NCI-H345 treated with DMSO at 0.1 percent for 48 hours (cell line): Measurements from ENCODE around the gene RNF20.
"Not testable (repeated sequence)": the region's sequence is repeated elsewhere in the genome, so short reads cannot be mapped to it uniquely, and the experiment has no call there.

Experiments used
- DNase-seq: peaks from one replicate; lab custom pipeline; 2025; ENCODE audit not compliant: unreplicated experiment; lab: John Stamatoyannopoulos, UW

RNF20 gene

GRCh38 chr9:101530076-101530711 is 3.5 kb upstream of the RNF20 start:
- DNase-seq, result peak; percentile 71

GRCh38 chr9:101536351-101536750 is 2.7 kb downstream of the RNF20 start:
- no peak for DNase-seq

- no peak for DNase-seq
Measured at GRCh38 chr9:101536938-101537337, 3.3 kb downstream of the RNF20 start.

GRCh38 chr9:101540069-101540468 is 6.4 kb downstream of the RNF20 start:
- DNase-seq, result no peak

DNA sequence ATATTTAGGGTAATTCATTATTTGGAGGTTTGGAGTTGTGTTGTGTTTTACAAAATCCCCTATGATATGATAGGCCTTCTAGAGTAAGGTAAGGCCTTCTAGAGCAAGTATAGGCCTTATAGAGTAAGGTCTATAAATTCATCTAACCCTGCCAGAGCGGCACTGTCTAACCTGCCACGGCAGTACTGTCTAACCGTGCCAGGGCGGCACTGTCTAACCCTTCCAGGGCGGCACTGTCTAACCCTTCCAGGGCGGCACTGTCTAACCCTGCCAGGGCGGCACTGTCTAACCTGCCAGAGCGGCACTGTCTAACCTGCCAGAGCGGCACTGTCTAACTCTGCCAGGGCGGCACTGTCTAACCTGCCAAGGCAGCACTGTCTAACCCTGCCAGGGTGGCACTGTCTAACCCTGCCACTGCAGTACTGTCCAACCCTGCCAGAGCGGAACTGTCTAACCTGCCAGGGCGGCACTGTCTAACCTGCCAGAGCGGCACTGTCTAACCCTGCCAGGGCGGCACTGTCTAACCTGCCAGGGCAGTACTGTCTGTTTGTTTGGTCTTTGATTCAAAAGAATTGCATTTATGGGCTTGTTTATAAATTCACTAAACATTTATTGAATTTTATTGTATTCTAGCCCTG is 9.6 kb downstream of the RNF20 start:
- no peak for DNase-seq

GRCh38 chr9:101549472-101550098 is 15.9 kb downstream of the RNF20 start:
- not testable (repeated sequence) for DNase-seq

- no peak for DNase-seq
Measured at GRCh38 chr9:101561740-101562139, 28.1 kb downstream of the RNF20 start.

DNA sequence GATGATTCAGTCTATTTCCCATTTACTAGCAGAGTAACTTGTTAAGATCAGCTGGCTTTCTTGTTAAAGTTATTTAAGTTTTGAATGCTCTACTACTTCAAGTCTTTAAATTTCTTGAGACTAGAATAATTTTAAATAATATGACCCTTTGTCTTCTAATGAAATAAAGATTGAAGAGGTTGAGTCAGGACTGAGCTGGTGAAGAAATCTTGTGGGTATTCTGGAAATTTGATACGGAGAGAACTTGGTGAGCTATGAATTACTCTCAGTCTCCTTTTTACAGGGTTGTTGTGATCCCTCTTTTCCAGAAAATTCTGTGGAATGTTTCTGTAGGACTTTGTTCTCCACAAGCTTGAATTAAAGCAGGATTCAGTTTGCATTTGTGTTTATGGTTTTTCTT is 29.3 kb downstream of the RNF20 start:
- DNase-seq, result no peak

DNA sequence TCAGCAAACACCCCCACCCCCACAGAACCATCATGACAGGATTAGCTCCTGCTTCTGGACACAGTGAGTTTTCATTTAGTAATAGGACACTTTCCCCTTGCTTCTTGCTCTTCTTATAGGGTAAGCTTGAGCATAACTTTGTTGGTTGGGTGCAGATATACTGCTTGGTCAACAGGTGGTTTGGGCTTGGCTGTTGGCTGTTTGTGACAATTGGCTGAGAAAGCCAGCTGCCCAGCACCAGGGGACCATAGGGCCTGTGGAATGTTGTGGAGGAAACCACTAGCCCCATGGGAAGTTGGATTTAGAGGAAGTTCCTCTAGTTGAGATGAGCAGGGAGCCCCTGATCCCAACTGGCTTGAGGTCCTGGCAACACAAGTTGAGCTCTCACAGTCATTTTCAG is 30.6 kb downstream of the RNF20 start:
- DNase-seq, result no peak

DNA sequence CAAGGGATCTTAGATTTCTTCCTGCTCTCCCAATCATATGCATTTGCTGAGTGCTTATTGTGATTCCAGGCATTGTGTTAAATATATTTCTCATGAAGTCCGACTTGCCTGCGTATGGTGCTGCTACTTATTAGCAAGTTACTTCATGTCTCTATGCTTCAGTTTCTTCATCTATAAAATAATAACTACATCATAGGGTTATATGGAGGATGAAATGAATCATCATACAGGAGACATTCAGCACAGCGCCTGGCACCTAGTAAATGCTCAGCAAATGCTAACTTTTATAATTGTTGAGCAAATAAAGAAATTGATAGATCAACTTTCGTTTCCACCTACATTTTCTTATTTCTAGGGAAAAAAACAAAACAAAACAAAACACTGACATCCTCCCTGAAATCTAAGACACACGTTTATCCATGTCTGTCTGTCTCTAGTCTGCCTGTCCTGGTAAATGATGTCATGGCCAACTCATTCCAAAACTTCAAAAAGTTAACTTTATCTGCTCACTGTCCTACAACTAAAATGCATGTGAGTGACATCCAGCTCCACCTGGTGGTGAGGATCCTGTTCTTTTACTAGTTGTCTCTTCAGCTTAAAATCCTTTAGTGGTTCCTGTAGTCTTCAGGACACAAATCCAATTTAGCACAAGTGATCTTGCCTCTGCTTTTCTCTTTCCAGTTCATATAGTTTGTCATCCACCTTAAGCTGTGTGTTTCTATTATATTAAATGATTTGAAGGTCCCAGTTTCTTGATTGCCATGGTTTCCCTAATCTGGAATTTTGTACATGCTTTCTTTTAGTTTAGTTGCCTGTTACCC is 33.5 kb downstream of the RNF20 start:
- no peak for DNase-seq

- DNase-seq, result no peak
Measured at GRCh38 chr9:101567725-101568350, 34.2 kb downstream of the RNF20 start.

DNA sequence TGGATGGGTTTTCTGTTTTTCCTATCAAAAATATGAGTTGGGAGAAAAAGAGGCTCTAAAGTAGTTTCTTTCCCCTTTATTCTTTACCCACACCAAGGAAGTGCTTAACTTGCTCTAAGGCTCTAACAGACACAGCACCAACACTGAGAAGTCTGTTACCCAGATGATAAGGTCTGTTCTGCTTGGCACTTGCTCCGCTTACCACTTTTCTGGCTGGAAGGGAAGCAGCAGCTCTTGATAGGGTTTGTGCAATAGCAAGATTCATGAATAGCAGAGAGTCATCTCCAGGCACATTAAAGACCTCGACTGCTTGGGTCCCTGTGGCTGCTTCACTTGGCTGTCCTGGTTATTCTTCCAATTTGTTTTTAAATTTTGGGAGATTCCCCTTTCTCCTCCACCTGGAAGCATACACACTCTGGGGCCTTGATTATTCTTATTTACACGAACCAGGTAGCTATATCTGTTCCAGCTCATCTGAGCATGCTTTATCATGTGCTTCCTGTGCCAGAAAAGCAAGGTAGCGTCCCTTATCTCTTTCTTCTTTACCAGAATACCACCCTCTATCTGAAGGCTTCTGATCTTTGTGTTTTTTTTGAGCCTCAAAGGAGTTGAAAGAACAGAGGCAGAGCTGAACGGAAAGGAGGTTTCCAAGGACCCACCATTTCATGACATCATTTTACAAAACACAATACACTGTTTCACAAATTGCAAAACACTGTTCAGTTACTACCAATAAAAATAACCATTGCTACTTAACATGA is 36.3 kb downstream of the RNF20 start:
- no peak for DNase-seq

GRCh38 chr9:101571114-101571513 is 37.5 kb downstream of the RNF20 start:
- no peak for DNase-seq

DNA sequence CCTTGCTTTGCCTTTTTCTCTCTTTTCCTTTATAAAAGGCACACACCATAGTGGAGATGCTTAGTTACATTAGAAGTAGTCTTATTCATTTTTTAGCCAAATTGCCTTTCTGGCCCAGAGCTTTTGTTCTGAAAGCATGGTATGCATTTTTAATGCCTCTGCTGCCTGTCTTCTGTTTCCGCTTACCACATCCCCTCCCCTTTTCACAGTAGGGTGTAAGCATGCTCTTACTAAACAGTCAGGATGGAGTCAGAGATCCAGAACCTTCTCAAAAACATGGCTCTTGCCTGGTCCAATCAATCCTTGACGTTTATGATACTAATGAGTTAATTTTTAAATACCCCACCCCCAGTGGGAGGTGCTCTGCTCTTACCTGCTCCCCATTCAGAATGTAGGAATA is 38.7 kb downstream of the RNF20 start:
- DNase-seq, result no peak

DNA sequence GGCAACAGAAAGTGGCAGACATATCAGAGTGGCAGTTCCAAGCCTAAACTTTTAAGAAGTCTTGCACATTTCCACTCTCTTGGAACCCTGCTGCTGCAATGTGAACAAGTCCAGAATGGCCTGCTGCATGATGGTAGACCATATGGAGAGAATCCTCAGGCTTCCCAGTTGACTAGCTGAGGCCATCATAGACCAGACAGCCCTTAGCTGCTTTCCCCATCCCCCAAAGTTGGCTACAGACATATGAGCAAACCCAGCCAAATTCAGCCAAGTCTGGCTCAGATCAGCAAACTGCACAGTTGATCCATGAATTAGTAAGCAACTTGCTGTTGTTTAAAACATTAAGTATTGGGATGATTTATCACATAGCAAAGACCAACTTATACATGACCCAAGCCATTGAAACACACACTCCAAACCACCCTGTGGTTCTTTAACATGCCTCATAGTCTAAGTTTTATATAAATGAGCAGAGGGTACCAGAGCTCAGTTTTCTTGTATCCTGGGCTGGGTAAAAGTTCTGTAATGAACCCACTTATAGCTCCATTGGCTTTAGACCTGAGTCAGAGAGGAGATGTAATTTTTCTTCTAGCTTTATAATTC is 41.2 kb downstream of the RNF20 start:
- no peak for DNase-seq

- no peak for DNase-seq
Measured at GRCh38 chr9:101578378-101578777, 44.7 kb downstream of the RNF20 start.

DNA sequence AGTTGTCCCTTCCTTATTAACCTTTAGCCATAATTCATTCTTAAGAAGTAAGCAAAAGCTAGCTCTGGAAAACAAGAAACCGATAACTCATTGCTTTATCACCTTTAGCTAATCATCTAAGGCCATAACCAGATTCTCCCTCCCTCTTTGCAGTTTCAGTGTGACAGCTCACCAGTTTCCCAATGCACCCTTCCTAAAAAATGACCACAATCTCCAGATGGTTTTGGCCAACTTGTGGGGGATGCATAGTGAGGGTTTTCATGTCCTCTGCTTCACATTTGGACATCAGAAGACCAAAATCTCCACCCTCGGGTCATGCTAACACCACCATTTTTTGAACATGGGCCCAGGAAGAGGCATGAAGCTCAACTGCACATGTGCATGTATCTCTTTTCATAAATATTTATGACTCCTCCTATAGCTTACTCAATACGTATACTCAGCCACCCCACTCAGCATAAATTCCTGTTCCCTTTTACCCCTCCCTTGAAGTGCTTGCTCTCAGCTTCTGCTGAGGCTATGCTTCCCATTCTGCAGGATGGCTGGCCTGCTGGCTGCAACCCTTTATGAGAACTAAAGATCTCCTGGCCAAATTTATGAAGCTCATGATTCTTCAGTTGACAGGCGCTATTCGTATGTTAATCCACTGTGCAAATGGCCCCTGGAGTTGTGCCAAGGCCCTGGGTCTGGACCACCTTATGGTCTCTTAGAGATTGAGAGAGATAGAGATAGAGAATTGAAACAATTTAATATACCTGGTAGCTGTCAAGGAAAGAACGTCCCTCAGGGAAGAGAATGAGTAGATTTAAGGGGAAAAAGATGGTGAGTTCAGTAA is 46.3 kb downstream of the RNF20 start:
- no peak for DNase-seq

DNA sequence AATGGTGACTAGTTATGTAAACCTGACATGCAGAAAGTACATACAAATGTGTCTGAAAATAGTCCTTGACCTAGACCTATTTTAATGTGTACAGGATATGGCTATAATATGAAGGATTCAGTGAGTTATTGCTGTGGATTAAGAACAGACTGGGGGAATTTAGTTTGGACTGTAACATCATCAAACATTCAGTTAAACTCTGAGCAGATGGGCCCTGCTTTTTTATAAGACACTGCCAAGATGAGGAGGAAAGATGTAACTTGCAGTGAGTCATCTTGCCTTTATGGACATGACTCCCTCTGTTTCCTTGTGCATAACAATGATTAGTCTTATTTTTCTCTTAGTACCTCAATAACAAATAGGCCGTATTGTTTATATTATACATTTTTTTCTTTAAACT is 48.9 kb downstream of the RNF20 start:
- DNase-seq, result no peak

DNA sequence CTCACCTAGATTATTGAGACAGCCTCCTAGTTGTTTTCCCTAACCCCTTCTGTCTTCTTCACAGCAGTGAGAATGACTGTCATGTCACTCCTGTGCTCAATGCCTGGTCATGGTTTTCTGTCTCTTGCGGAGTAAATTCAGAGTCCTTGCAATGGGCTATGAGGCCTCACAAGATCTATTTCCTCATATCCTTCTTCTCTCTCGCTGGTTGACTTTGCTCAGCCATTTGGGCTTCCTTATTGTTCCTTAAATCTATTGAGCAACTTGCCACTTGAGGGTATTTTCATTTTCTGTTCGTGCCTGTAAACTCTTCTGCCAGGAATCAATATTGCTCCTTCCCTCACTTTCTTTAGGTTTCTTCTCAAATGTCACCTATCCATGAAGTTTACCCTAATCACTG is 52.1 kb downstream of the RNF20 start:
- DNase-seq, result no peak
